GM19397 (cell line): ENCODE measurements around the gene CNGA1.
A peak's percentile ranks its signal among the peaks of the same experiment; 100 is the strongest.
"Not testable (repeated sequence)": the region's sequence is repeated elsewhere in the genome, so short reads cannot be mapped to it uniquely, and the experiment has no call there.

Experiments
- ATAC-seq: cut with Tn5 transposase; IDR thresholded peaks from one replicate; pipeline ENCODE4 v1.9.1; 2021; ENCODE audit warnings: mild to moderate bottlenecking, moderate library complexity; ENCODE audit not compliant: unreplicated experiment

The CNGA1 gene

DNA sequence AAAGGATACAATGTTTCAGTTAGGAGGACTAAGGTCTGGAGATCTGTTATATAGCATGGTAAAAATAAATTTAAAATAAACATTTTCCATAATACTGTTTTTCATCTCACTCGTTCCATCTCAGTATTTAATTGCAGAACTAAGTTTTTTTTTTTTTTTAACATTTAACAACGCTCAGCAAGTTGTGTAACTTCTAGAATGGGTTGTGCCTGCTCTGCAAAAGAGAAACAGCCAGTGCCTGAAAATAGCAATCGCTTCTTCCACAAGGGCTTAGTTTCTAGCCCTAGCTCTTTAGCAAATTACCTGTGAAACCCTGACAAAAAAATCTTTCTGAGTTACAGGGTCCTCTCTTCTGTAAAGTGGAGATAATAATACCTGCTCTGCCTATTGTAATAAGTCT is 41.9 kb downstream of the CNGA1 start:
- no peak for ATAC-seq

- ATAC-seq: no peak
Measured at GRCh38 chr4:47972721-47973120, 43.8 kb downstream of the CNGA1 start.

DNA sequence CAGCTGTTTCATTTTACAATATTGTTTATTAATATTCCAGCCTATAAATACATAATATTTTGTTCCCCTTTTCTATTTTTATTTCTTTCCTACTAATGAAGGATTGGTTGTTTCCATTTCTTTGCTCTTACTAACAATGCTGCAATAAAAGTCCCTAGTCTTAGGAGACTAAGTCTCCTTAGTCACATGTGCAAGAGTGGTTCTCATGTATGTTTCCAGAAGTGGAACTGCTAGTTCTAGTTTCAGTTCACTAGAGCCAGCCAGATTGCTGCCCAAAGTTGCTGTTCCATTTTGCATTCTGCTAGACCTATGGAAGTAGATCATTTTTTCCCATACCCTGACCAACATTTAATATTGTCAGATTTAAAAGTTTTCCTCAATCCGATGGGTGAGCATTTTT is 44.3 kb downstream of the CNGA1 start:
- no peak for ATAC-seq

GRCh38 chr4:47968847-47969246 is 47.6 kb downstream of the CNGA1 start:
- no peak for ATAC-seq

DNA sequence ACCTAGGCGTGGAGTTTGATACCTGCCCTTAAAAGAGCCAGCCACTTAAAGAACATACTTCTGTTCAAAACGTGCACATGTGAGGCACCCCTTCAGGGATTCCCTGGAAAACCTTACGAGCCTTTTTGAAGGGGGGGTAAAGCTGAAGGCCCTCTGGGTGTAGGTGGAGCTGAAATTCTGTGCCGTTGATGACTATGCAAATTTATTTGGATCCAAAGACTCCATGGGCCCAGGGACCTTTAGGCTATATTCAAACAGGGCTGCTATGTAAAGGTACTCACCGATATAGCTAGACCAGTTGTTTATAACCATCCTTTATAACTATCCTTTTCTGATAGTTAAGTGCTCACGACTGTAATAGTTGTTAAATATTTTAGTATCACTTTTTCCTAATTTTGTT is 61.8 kb downstream of the CNGA1 start:
- no peak for ATAC-seq

- no peak for ATAC-seq
Measured at GRCh38 chr4:47954245-47954644, 62.2 kb downstream of the CNGA1 start.

GRCh38 chr4:47945930-47946726 is 70.4 kb downstream of the CNGA1 start:
- ATAC-seq: no peak

DNA sequence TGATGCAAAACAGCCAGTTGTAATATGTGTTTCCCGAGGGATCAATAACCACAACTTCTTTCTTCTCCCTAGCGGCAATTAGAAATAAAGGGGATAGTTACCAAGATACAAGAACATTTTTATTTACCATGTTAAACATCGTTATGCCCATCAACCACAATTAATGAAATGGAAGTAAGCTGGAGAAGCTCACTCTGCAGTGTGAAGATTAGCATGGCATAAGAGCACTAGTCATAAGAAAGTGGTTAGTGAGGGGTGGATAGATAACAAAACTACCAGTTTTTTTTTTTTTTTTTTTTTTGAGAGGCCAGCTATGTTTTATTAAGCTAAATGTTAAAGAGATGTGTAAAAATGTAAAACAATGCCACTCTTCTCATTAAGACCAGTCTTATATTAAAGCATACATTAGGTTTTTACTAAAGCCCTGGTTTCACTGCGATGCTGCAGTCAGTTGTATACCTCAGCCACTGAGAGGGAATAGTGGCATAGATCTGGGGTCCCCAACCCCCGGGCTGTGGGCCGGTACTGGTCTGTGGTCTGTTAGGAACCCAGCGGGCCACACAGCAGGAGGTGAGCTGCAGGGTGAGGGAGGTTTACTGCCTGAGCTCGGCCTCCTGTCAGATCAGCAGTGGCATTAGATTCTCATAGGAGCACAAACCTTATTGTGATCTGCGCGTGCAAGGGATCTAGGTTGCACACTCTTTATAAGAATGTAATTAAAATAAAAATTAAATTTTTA is 74.2 kb downstream of the CNGA1 start:
- ATAC-seq: no peak

DNA sequence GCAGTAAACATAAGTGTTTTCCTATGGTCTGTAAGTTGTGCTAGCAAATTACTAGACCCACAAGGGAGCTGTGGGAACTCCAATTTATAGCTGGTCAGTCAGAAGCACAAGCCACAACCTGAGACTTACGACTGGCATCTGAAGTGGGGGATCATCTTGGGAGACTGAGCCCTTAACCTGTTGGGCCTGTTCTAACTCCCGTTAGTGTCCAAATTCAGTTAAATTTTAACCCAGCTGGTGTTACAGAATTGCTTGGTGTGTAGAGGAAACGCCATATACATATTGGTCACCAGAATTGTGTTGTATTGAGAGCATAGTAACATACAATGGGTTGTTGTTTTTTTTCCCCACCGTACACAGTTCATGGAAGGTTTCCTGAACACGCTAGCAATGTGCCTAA is 77.0 kb downstream of the CNGA1 start:
- ATAC-seq: no peak

DNA sequence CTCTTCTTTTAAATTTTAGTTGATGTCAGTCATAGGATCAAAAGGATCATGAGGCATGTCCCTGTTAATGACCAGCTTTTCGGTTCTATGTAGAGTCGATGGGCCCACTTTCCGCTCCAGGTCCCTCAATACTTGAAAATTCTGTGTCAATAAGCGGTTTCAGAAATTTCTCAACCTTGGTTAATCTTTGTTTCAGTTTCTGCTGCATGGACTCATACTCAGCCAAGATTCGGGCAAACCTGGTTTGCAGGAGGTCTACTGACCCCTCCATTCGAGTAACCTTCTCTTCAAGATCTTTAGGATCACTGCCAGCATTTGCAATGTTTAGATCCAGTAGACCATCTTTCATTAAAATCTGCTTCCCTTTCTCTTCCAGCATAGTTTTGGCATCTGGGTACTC is 80.1 kb downstream of the CNGA1 start:
- no peak for ATAC-seq

DNA sequence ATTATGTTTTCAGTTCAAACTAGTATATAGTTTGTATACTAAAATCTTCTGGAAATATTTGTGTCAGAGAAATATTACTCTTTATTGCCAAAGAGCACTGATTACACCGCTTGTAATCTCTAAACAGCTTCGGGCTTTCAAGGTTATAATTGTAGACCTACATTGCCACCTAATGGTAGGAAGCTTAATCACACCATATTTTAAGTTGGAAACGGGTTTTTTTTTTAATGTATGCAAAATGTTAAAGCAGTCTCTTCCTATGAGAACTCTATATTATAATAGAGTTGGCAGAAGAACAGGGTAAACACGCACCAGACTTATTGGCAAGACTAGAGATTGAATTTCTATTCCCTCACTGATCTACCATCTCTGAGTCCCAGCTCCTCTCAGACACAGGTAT is 82.6 kb downstream of the CNGA1 start:
- no peak for ATAC-seq

DNA sequence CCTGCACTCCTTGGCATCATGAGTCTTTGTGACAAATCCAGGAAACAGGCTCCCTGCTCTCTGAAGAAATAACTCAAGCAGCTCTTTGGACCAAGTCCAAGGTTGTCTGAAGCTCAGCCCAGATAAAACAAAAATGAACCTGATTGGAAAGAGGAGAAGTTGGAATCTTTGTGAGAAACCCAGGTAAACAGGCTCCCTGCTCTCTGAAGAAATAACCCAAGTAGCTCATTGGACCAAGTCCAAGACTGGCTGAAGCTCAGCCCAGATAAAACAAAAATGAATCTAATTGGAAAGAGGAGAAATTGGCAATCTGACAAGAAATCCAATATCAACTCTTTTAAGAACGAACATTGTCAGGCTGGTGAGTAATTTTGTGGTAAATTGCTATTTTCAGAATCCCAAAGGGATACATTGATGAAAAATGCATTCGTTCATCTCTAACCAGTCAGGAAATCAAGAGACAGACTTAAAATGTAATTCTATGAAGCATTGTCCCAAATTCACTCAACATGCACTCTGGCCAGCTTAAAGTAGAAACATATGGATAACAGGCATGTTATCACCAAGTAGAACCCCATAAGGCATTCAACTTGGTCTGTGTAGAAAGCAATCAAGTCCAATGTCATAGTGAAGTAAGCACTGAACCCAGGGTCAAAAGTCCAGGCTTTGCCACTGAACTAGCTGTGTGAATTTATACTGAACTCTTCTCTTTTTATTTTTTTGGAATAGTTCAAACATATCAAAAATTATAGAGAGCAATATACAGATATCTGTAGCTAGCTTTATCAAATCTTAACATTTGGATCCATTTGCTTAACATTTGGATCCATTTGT is 85.3 kb downstream of the CNGA1 start:
- no peak for ATAC-seq

GRCh38 chr4:47929682-47930201 is 86.7 kb downstream of the CNGA1 start:
- ATAC-seq: no peak

- peak; percentile 92 for ATAC-seq
Measured at GRCh38 chr4:47926667-47927258, 89.7 kb downstream of the CNGA1 start.

DNA sequence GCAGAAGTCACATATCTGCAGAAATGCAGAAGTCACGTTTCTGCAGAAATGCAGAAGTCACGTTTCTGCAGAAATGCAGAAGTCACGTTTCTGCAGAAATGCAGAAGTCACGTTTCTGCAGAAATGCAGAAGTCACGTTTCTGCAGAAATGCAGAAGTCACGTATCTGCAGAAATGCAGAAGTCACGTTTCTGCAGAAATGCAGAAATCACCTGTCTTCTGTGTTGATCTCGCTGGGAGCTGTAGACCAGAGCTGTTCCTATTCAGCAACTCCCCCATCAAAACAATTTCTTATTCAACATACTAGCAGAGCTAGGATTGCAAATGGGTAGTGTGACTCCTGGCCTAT is 93.2 kb downstream of the CNGA1 start:
- not testable (repeated sequence) for ATAC-seq

- ATAC-seq: not testable (repeated sequence)
Measured at GRCh38 chr4:47922436-47923260, 93.8 kb downstream of the CNGA1 start.

DNA sequence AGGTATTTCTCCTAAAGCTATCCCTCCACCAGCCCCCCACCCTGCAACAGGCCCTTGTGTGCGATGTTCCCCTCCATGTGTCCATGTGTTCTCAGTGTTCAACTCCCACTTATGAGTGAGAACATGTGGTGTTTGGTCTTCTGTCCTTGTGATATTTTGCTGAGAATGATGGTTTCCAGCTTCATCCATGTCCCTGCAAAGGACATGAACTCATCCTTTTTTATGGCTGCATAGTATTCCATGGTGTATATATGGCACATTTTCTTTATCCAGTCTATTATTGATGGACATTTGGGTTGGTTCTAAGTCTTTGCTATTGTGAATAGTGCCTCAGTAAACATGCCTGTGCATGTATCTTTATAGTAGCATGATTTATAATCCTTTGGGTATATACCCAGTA is 99.3 kb downstream of the CNGA1 start:
- ATAC-seq: not testable (repeated sequence)

- ATAC-seq: no peak
Measured at GRCh38 chr4:47915378-47915777, 101.1 kb downstream of the CNGA1 start.

DNA sequence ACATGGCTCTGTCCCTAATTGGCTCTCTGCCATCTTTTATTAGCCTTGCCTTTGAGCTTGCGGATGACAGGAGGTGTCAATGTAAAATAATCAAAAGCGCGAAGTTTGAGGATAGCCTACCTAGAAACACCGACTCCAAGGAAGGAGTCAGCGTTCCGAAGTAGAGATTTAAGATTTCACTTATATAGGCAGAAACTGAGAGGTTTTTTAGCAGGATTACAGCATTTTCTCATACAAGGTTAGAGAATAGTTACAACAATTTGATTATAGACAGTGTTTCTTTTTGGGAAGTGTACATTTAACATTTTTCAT is 101.6 kb downstream of the CNGA1 start:
- peak; percentile 16 for ATAC-seq

GRCh38 chr4:47914220-47914925 is 102.1 kb downstream of the CNGA1 start, which contains the start of gene NFXL1:
Gene NFXL1, minus strand, starts transcription at chr4:47914583. Its CDS starts 380 bp downstream, at chr4:47914203.
- peak; percentile 98 for ATAC-seq
